ENCODE data around the gene GAPVD1.

GRCh38 chr9:125370786-125371185 is 109.2 kb downstream of the GAPVD1 start:
- TF ChIP-seq EP300 (IDR thresholded peaks at IDR 0.05): no peak
- TF ChIP-seq, protein P1, sequence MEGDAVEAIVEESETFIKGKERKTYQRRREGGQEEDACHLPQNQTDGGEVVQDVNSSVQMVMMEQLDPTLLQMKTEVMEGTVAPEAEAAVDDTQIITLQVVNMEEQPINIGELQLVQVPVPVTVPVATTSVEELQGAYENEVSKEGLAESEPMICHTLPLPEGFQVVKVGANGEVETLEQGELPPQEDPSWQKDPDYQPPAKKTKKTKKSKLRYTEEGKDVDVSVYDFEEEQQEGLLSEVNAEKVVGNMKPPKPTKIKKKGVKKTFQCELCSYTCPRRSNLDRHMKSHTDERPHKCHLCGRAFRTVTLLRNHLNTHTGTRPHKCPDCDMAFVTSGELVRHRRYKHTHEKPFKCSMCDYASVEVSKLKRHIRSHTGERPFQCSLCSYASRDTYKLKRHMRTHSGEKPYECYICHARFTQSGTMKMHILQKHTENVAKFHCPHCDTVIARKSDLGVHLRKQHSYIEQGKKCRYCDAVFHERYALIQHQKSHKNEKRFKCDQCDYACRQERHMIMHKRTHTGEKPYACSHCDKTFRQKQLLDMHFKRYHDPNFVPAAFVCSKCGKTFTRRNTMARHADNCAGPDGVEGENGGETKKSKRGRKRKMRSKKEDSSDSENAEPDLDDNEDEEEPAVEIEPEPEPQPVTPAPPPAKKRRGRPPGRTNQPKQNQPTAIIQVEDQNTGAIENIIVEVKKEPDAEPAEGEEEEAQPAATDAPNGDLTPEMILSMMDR (IDR thresholded peaks at IDR 0.05): no peak
